Activated T-helper 1 cell treated with anti-CD3 and anti-CD28 coated beads, Interleukin-2, amount 50 U/mL, for 16 hours (primary cell): ENCODE data around the gene UNC5A.

Experiments
- DNase-seq, 2 donors: peaks; one replicate each; pipeline ENCODE4 v3.0.0-alpha.2; 2020; ENCODE audit warnings: low read depth in 1 of 2, low spot score in 1 of 2

Gene UNC5A

DNA sequence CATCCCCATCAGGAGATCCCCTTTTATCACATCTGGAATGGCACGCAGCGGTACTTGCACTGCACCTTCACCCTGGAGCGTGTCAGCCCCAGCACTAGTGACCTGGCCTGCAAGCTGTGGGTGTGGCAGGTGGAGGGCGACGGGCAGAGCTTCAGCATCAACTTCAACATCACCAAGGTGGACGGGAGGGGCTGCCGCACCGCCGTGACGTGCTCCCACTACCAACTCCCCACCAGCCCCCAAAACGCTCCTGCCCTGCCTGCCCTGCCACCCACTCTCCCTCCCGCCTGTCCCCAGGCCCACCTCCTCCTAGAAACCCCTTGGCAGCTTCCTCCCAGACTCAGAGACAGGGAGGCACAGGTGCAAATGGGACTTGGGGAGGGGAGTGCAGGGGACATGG, 68.1 kb downstream of the UNC5A start:
- no peak for DNase-seq

GRCh38 chr5:176878906-176879662, 68.7 kb downstream of the UNC5A start:
- DNase-seq, result no peak

DNA sequence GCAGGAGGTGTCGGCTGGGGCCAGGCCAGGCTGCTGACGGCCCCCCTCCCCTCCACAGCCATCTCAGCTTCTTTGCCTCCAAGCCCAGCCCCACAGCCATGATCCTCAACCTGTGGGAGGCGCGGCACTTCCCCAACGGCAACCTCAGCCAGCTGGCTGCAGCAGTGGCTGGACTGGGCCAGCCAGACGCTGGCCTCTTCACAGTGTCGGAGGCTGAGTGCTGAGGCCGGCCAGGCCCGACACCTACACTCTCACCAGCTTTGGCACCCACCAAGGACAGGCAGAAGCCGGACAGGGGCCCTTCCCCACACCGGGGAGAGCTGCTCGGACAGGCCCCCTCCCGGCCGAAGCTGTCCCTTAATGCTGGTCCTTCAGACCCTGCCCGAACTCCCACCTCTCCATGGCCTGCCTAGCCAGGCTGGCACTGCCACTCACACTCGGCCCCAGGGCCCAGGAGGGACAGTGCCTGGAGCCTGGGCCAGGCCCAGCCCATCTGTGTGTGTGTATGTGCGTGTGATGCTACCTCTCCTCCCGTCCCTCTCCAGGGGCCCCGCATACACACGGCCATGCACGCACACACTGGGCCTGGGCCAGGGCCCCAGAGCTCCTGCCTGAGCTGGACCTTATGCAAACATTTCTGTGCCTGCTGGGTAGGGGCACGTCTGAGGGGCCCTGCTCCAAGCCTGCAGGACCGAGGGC, 69.5 kb downstream of the UNC5A start:
- no peak for DNase-seq

DNA sequence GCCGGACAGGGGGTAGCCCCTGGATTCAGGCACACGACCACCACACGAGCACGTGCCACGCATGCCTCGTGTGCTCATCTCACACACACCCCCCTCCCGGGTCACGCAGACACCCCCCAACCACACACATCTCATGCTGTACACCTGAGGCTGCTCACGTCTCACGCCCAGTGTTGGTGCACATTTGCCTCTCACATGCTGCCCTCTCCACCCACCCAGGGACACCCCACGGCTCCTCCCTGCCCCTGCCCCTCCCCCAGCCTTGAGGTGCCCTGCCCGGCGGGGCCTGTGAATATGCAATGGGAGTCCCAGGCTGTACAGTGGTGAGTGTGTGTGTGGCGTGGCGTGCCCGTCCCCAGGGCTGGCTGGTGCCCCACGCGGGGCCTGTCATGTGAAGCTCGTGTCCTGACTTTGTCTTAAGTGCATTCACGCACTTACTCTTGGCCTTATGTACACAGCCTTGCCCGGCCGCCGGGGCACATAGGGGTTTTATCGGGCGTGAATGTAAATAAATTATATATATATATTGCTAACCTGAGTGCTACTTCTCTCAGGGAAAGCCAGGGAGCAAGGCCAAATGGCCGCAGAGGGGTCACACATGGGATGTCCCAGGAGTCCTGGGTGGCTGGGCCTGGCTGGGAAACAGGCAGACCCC, 70.1 kb downstream of the UNC5A start:
- DNase-seq, result no peak

DNA sequence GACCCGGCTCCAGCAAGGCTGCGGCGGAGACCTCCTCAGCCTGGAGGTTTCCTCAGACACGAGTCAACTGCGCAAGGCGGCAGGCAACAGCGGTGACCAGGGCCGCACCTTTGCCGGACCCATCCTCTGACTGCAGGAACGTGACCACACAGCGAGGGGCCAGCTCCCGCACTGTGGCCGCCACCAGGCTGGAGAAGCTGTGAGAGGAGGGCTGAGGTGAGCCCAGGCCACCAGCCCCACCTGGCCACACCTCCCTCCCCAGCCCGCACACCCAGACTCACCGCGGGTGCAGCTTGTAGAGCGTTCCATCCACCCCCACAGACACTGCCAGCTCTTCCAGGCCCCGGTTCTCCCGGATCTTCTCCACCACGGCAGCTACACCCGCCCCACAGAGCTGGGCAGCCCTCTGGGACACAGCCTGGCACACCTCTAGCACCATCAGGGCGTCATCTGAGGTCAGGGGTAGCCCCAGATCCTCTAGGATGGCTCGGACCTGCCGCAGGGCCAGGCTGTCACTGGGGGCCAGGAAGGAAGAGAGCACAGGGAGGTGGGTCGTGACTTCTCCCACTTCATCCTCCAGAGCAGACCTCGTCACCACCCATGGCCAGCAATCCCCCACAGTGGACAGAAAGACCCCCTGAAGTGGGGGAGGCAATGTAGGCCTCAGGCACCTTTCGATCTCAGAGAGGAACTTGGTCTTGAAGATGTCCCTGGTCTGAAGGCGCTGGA, 70.8 kb downstream of the UNC5A start:
- DNase-seq, result no peak

DNA sequence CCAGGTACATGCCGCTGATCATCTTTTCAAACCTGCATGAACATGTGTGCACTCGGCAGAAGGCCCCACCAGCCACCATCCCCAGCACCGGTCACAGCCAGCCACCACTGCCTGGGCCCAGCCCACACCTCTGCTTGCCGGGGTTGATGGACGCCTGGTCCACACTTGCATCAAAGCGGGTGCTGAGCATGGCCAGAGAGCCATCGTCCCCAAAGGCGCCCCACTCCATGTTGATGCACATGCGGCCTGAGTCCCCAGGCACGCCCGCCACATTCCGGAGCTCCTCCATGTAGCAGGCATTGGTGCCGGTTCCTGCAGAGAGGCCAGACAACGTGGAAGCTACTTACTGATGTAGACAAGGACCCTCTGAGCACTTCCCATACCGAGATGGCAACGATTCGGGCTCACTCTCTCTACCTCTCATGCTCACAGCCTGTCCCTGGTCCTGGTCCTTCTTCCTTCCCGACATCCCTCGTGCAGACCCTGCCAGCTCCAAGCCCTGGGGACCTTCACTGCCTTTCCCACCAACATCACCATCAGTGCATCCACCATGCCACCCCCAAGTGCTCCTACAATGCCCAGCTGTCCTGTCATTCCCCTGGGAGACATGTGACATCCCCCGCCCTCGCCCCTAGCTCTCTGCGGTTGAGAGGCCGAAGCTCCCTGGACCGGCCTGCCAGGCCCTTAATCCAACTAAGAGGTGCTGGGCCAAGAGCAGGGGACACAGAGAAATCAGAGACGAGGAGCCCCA, 71.6 kb downstream of the UNC5A start:
- DNase-seq, result no peak

DNA sequence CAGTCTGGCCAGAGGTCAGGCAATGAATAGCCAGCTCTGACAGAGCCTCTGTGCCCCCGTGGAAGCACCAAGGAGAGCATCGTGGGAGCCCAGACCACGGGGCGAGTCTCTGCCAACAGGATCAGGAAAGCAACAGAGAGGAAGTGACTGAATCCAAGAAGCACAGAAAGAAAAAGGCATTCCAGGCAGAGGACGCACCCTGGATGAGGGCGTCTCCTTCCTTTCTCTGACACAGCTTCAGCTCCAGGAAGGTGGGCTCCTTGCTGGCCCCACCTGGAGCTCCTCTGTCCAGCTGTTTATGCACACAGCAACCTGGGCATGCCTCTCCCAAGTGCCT, 72.2 kb downstream of the UNC5A start:
- no peak for DNase-seq

GRCh38 chr5:176883700-176884570, 73.6 kb downstream of the UNC5A start:
- no peak for DNase-seq

DNA sequence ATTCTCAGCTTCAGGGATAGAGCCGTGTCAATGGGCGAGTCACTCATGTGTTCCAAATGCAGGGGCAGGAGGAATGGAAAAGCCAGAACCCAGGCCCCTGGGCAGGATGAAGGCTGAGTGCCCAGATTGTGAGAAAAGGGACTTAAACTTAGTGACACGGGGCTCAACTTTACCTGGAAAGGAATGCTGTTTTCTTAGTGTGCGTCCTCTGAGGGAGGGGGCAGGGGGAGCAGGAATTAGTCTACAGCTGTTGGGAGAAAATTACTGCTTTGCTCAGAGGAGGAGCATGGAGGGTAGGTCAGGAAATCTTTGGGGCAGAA, 74.2 kb downstream of the UNC5A start:
- no peak for DNase-seq

GRCh38 chr5:176886336-176887251, 76.2 kb downstream of the UNC5A start:
- DNase-seq, result no peak

GRCh38 chr5:176887252-176887849, 77.0 kb downstream of the UNC5A start:
- no peak for DNase-seq

DNA sequence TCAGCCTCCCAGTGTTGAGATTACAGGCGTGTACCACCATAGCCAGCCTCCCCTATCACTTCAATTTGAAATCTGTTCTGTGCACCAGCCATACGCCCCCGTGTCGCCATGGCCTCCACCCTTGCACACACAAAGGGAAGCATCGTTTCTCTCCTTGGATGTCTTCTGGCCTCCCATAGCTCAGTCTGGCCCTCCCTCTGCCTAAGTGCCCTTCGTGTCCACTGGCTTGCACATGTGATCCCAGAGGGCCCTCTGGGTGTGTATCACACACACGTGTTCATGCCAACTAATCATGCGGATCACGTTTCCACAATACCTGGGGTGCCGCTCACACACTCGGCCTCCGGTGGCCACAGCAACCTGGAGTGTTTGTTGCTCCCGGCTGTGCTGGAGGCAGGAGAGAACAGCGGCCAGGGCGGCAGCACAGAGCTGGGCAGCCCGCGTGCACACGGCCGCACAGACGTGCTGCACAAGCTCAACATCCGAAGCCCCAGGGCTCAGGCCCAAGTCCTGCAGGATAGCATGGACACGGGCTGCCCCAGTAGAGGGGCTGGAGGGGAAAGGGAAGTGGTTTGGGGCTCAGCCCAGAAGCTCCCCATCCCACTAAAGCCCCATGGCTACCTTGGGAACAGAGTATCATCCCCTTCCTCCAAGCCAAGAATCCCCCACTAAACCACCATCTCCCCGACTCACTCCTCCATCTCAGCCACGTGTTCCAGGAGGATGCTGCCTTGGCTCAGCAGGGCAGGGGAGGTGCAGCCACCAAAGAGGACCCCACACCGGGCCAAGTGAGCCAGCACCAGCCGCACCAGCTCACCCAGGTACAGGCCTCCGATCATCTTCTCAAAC, 77.9 kb downstream of the UNC5A start:
- DNase-seq, result no peak

GRCh38 chr5:176888865-176889165, 78.5 kb downstream of the UNC5A start:
- DNase-seq, result no peak

- DNase-seq, result no peak
Measured at GRCh38 chr5:176889321-176890280, 79.2 kb downstream of the UNC5A start.

DNA sequence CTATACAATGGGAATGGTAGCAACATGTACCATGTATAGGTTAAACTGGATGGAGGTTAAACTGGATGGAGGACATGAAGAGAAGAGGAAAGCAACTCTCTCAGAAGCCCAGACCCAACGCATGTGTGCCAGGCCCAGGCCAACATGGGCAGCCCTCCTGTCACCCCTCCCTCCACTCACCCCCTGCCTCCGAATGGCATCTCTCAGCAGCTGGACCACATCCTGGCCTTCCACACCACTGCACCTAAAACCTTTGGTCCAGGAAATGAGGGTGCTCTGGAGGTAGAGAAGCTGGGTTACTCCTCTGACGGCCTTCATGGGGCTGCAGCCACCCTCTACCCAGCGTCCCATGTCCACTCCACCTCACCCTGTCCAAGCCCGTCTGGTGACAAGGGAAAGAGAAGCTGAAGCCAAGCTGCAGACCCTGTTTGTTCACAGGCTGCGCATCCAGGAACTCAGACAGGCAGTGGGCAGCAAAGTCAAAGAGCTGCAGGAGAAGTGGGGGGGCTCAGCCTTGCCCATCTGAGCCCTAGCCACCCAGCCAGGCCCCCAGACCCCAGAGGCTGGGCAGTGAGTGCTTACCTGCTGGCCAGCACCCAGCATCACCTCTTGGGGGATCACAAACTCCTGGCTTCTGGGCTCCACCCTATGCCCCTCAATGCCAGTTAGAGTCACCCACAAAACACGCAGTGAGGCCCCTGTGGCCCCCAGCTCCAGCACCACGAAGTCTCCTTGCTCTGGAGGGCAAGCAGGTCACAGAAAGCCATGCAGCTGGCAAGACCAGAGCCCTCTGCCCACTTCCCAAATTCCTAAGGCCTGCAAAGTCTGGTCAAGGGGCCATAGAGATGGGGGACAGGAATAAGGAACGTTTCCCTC, 80.3 kb downstream of the UNC5A start:
- DNase-seq, result no peak
